IMR-90 (cell line): ENCODE results near the gene RANGRF. TPM values are rescaled to one million over a fixed set of nuclear protein-coding genes. Genes with fewer than 3 reads are reported as not detected.

Source experiments
- ATAC-seq: fragments of 200-7000 bp; cut with Tn5 transposase; 2 replicates; pipeline ENCODE4 v1.9.1; 2020; ENCODE audit warnings: low read depth, mild to moderate bottlenecking, moderate library complexity
- BruUV-seq: library from RNA; stranded (reverse); fragments of 400-500 nt; replicated peaks from 2 replicates; lab custom pipeline; 2021; lab: Mats Ljungman, UMichigan
- CTCF ChIA-PET: fragments of 300-600 bp; formaldehyde crosslinking; extraction: SDS; loops from one replicate; lab custom pipeline; 2021; ENCODE audit warnings: antibody characterized with exemption; lab: Yijun Ruan, JAX
- POLR2A ChIA-PET: fragments of 300-600 bp; sonication (Branson Sonifier 250); formaldehyde crosslinking; loops from one replicate; lab custom pipeline; 2022; ENCODE audit warnings: antibody characterized with exemption; ENCODE audit not compliant: unreplicated experiment; lab: Charles Lee
- DNase-seq: peaks from one replicate; pipeline ENCODE4 v3.0.0; 2013
- H2AFZ ChIP-seq: replicated peaks from 2 replicates; pipeline ENCODE3; 2013; ENCODE audit warnings: low read length, mild to moderate bottlenecking; ENCODE audit not compliant: poor library complexity
- H2AK5ac ChIP-seq: 2 replicates; pipeline ENCODE4 v1.6.1; 2013; ENCODE audit warnings: low read depth, low read length, inconsistent platforms
- H2AK9ac ChIP-seq: replicated peaks from 2 replicates; pipeline ENCODE3; 2013; ENCODE audit warnings: mild to moderate bottlenecking, low read depth, low read length, moderate library complexity; ENCODE audit not compliant: poor library complexity
- H2BK120ac ChIP-seq: 2 replicates; pipeline ENCODE4 v1.6.1; 2013; ENCODE audit warnings: low read depth, low read length, inconsistent platforms
- H2BK15ac ChIP-seq: 3 replicates; pipeline ENCODE4 v1.6.1; 2013; ENCODE audit warnings: low read depth, low read length, inconsistent platforms
- H2BK20ac ChIP-seq: 2 replicates; pipeline ENCODE4 v1.6.1; 2013; ENCODE audit warnings: low read depth, mild to moderate bottlenecking, inconsistent platforms, low read length, moderate library complexity
- H2BK5ac ChIP-seq: 2 replicates; pipeline ENCODE4 v1.6.1; 2013; ENCODE audit warnings: mild to moderate bottlenecking, low read depth, low read length, inconsistent platforms; ENCODE audit not compliant: poor library complexity, severe bottlenecking
- H3K14ac ChIP-seq: replicated peaks from 2 replicates; pipeline ENCODE4 v1.6.1; 2013; ENCODE audit warnings: low read depth, low read length, inconsistent platforms
- H3K18ac ChIP-seq: 2 replicates; pipeline ENCODE4 v1.6.1; 2013; ENCODE audit warnings: low read depth, low read length, control low read depth
- H3K23ac ChIP-seq: 2 replicates; pipeline ENCODE4 v1.6.1; 2013; ENCODE audit warnings: low read depth, low read length, inconsistent platforms
- H3K27ac ChIP-seq: 2 replicates; pipeline ENCODE4 v1.5.1; 2013; ENCODE audit warnings: mild to moderate bottlenecking, control low read depth, low read length; ENCODE audit not compliant: insufficient read depth
- H3K27me3 ChIP-seq: 2 replicates; pipeline ENCODE4 v1.6.1; 2013; ENCODE audit warnings: low read length; ENCODE audit not compliant: control insufficient read depth, insufficient read depth
- H3K36me3 ChIP-seq: 2 replicates; pipeline ENCODE4 v1.6.1; 2013; ENCODE audit warnings: low read length, mixed read lengths; ENCODE audit not compliant: control insufficient read depth, insufficient read depth
- H3K4ac ChIP-seq: 2 replicates; pipeline ENCODE4 v1.6.1; 2013; ENCODE audit warnings: low read depth, low read length, inconsistent platforms
- H3K4me1 ChIP-seq: 2 replicates; pipeline ENCODE4 v1.6.1; 2013; ENCODE audit warnings: low read length, mixed read lengths; ENCODE audit not compliant: control insufficient read depth, insufficient read depth
- H3K4me2 ChIP-seq: 2 replicates; pipeline ENCODE4 v1.6.1; 2013; ENCODE audit warnings: low read depth, mild to moderate bottlenecking, control low read depth, low read length, moderate library complexity
- H3K4me3 ChIP-seq: 2 replicates; pipeline ENCODE4 v1.5.1; 2013; ENCODE audit warnings: low read depth, mild to moderate bottlenecking, control low read depth, low read length, moderate library complexity; ENCODE audit not compliant: insufficient read depth
- H3K56ac ChIP-seq: 2 replicates; pipeline ENCODE4 v1.6.1; 2013; ENCODE audit warnings: low read length, inconsistent platforms; ENCODE audit not compliant: insufficient read depth; ENCODE audit errors: extremely low read depth
- H3K79me1 ChIP-seq, 2 experiments: 2 replicates each; pipeline ENCODE4 v1.6.1; 2013; ENCODE audit warnings: low read length in 2 of 2, inconsistent platforms in 1 of 2, low read depth in 1 of 2
- H3K9ac ChIP-seq: 2 replicates; pipeline ENCODE4 v1.6.1; 2013; ENCODE audit warnings: low read depth, low read length, control low read depth
- H3K9me1 ChIP-seq: 2 replicates; pipeline ENCODE4 v1.6.1; 2013; ENCODE audit warnings: low read length, inconsistent platforms; ENCODE audit not compliant: insufficient read depth
- H3K9me3 ChIP-seq: 2 replicates; pipeline ENCODE4 v1.6.1; 2013; ENCODE audit warnings: low read length; ENCODE audit not compliant: control insufficient read depth, insufficient read depth
- H4K20me1 ChIP-seq: 2 replicates; pipeline ENCODE4 v1.6.1; 2013; ENCODE audit warnings: low read length, inconsistent platforms; ENCODE audit not compliant: insufficient read depth
- H4K5ac ChIP-seq: 2 replicates; pipeline ENCODE4 v1.6.1; 2013; ENCODE audit warnings: mild to moderate bottlenecking, low read depth, low read length, control low read depth
- H4K8ac ChIP-seq, 2 experiments: 2 replicates each; pipeline ENCODE4 v1.6.1; 2013; ENCODE audit warnings: low read depth in 2 of 2, low read length in 2 of 2, control low read depth in 1 of 2, inconsistent platforms in 1 of 2
- H4K91ac ChIP-seq: 2 replicates; pipeline ENCODE4 v1.6.1; 2013; ENCODE audit warnings: low read depth, low read length, inconsistent platforms; ENCODE audit not compliant: insufficient read depth
- BHLHE40 ChIP-seq: fragments of 150-350 bp; IDR thresholded peaks from 2 replicates; pipeline ENCODE4 v1.6.1; 2016; ENCODE audit warnings: mild to moderate bottlenecking, low read depth, low read length
- CEBPB ChIP-seq: IDR thresholded peaks from 2 replicates; pipeline ENCODE4 v1.6.1; 2012; ENCODE audit warnings: low read depth, low read length, improper control_type of control experiment
- CHD1 ChIP-seq: IDR thresholded peaks from 2 replicates; pipeline ENCODE4 v1.6.1; 2012; ENCODE audit warnings: low read depth, low read length, improper control_type of control experiment
- FOS ChIP-seq: fragments of 150-350 bp; IDR thresholded peaks from 2 replicates; pipeline ENCODE4 v1.6.1; 2016; ENCODE audit warnings: low read depth, low read length
- MAFK ChIP-seq: IDR thresholded peaks from 2 replicates; pipeline ENCODE4 v1.6.1; 2012; ENCODE audit warnings: low read depth, low read length, improper control_type of control experiment
- MAZ ChIP-seq: IDR thresholded peaks from 2 replicates; pipeline ENCODE4 v1.6.1; 2012; ENCODE audit warnings: low read depth, mild to moderate bottlenecking, low read length, improper control_type of control experiment, moderate library complexity, borderline replicate concordance
- MXI1 ChIP-seq: IDR thresholded peaks from 2 replicates; pipeline ENCODE4 v1.6.1; 2012; ENCODE audit warnings: low read depth, mild to moderate bottlenecking, low read length, moderate library complexity, borderline replicate concordance
- NFE2L2 ChIP-seq: fragments of 150-350 bp; IDR thresholded peaks from 2 replicates; pipeline ENCODE4 v1.6.1; 2016; ENCODE audit warnings: low read depth, mild to moderate bottlenecking, low read length
- POLR2A ChIP-seq: IDR thresholded peaks from 2 replicates; pipeline ENCODE4 v1.6.1; 2012; ENCODE audit warnings: mild to moderate bottlenecking, low read depth, low read length
- RAD21 ChIP-seq: IDR thresholded peaks from 2 replicates; pipeline ENCODE4 v1.6.1; 2012; ENCODE audit warnings: low read length, improper control_type of control experiment
- SMC3 ChIP-seq: fragments of 150-350 bp; IDR thresholded peaks from 2 replicates; pipeline ENCODE4 v1.6.1; 2016; ENCODE audit warnings: low read depth, mild to moderate bottlenecking, antibody characterized with exemption, low read length, moderate library complexity
- USF2 ChIP-seq: fragments of 150-350 bp; IDR thresholded peaks from 2 replicates; pipeline ENCODE4 v1.6.1; 2017; ENCODE audit warnings: mild to moderate bottlenecking, antibody characterized with exemption, low read length, low read depth
- WGBS, 2 experiments: methylation state at CpG; one replicate each; pipeline versions ENCODE4 v1.1.5 to v1.1.7; 2013; ENCODE audit warnings: missing lambda C conversion rate in 2 of 2; ENCODE audit not compliant: insufficient read length in 1 of 2; ENCODE audit errors: extremely low coverage in 2 of 2; 5-methylcytosine and 5-hydroxymethylcytosine counted together
- dilution Hi-C: fragments of 300-500 bp; cut with HindIII; formaldehyde crosslinking; loops from one replicate; pipeline ENCODE4 v1.14.3; 2018; ENCODE audit warnings: low sequenced_read_pairs; ENCODE audit not compliant: unreplicated experiment
- in situ Hi-C: fragments of 300-500 bp; cut with MboI; formaldehyde crosslinking; loops from 3 replicates; pipeline ENCODE4 v1.14.3; 2019; ENCODE audit warnings: low sequenced_read_pairs, inconsistent platforms, mixed read lengths
- intact Hi-C: fragments of 100-400 bp; cut with micrococcal nuclease; formaldehyde crosslinking; loops from 2 replicates; pipeline ENCODE4 v1.10.0; 2022
- polyA plus RNA-seq, 3 experiments: library from polyadenylated mRNA; depleted of rRNA; stranded (reverse); fragments of >200 nt; gene quantifications; 2 replicates each; pipeline ENCODE4 v1.2.3, GENCODE V29; 2012; ENCODE audit warnings: low replicate concordance in 1 of 3
- total RNA-seq: library from RNA; depleted of rRNA; stranded (reverse); fragments of >200 nt; gene quantifications from 2 replicates; pipeline ENCODE4 v1.2.3, GENCODE V29; 2012
- TF ChIP-seq, protein P1 (sequence below): conservative IDR thresholded peaks from 2 replicates; pipeline ENCODE4 v1.5.1; 2012; ENCODE audit warnings: mild to moderate bottlenecking, low read depth, low read length, improper control_type of control experiment
- TF ChIP-seq, protein P2 (sequence below): fragments of 150-350 bp; IDR thresholded peaks from 2 replicates; pipeline ENCODE4 v1.6.1; 2016; ENCODE audit warnings: low read depth, mild to moderate bottlenecking, low read length, moderate library complexity, borderline replicate concordance

Gene RANGRF
- total and polyA plus RNA-seq, 2 of the 4 experiments (the other 2 are of a cell fraction): 19.5 to 36.6 TPM

- H3K4me3 ChIP-seq: no peak overlapping the region
Measured at GRCh38 chr17:8338753-8339140, 50.3 kb downstream of the RANGRF start.

More at GRCh38 chr17:8338753-8339140, 50.3 kb downstream of the RANGRF start:
- POLR2A ChIA-PET: no interaction called here
- H3K27me3 ChIP-seq: peaks cover 12% of the 10 kb centered on the region
- H3K9ac ChIP-seq: no peak overlapping the region
- H3K79me1 ChIP-seq: no peaks in the 10 kb centered on the region
- no peak overlapping the region for H2BK15ac ChIP-seq
- H4K91ac ChIP-seq: no peak overlapping the region
- DNase-seq (no peak), ATAC-seq (no peak; the same call in 1 of the 2 replicates)
- no peak overlapping the region for H4K8ac ChIP-seq
- no TSS peak for BruUV-seq
- dilution Hi-C loops: no loop called here
- no peaks in the 10 kb centered on the region for H3K9me1 ChIP-seq
- no peaks in the 10 kb centered on the region for H3K36me3 ChIP-seq
- in situ Hi-C loops: no loop called here
- WGBS, 2 experiments: no CpG with 5 or more reads among the region's 5 CpGs
- no peak overlapping the region for H3K56ac ChIP-seq
- no peak overlapping the region for H3K4ac ChIP-seq
- H2AK5ac ChIP-seq: no peak overlapping the region
- H3K23ac ChIP-seq: no peak overlapping the region
- intact Hi-C loops: no loop called here
- no peak overlapping the region for H2AK9ac ChIP-seq
- H4K20me1 ChIP-seq: no peaks in the 10 kb centered on the region
- no peak overlapping the region for H3K4me2 ChIP-seq
- no peaks in the 10 kb centered on the region for H3K9me3 ChIP-seq
- H2BK20ac ChIP-seq: no peak overlapping the region
- TF ChIP-seq CEBPB (no peak), FOS (no peak), MXI1 (no peak), MAFK (no peak), RAD21 (no peak), MAZ (no peak), POLR2A (no peak), NFE2L2 (no peak), SMC3 (no peak), BHLHE40 (no peak), CHD1 (no peak), USF2 (no peak)
- TF ChIP-seq, protein P1, sequence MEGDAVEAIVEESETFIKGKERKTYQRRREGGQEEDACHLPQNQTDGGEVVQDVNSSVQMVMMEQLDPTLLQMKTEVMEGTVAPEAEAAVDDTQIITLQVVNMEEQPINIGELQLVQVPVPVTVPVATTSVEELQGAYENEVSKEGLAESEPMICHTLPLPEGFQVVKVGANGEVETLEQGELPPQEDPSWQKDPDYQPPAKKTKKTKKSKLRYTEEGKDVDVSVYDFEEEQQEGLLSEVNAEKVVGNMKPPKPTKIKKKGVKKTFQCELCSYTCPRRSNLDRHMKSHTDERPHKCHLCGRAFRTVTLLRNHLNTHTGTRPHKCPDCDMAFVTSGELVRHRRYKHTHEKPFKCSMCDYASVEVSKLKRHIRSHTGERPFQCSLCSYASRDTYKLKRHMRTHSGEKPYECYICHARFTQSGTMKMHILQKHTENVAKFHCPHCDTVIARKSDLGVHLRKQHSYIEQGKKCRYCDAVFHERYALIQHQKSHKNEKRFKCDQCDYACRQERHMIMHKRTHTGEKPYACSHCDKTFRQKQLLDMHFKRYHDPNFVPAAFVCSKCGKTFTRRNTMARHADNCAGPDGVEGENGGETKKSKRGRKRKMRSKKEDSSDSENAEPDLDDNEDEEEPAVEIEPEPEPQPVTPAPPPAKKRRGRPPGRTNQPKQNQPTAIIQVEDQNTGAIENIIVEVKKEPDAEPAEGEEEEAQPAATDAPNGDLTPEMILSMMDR: no peak
- TF ChIP-seq, protein P2, sequence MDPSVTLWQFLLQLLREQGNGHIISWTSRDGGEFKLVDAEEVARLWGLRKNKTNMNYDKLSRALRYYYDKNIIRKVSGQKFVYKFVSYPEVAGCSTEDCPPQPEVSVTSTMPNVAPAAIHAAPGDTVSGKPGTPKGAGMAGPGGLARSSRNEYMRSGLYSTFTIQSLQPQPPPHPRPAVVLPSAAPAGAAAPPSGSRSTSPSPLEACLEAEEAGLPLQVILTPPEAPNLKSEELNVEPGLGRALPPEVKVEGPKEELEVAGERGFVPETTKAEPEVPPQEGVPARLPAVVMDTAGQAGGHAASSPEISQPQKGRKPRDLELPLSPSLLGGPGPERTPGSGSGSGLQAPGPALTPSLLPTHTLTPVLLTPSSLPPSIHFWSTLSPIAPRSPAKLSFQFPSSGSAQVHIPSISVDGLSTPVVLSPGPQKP: no peak
- CTCF ChIA-PET: interaction anchor here (1.4 kb wide), 1 partner anchor 13 kb away, joined by 5 read pairs; no protein-coding TSS in a partner anchor
- H4K5ac ChIP-seq: no peak overlapping the region
- H2BK120ac ChIP-seq: no peak overlapping the region
- no peak overlapping the region for H3K18ac ChIP-seq
- H2AFZ ChIP-seq: no peak overlapping the region
- H3K14ac ChIP-seq: no peak overlapping the region
- no peaks in the 10 kb centered on the region for H3K4me1 ChIP-seq
- no peak overlapping the region for H3K27ac ChIP-seq
- H2BK5ac ChIP-seq: no peak overlapping the region
